K562 (cell line): ENCODE results near the gene RASSF3. TPM values are rescaled to one million over a fixed set of nuclear protein-coding genes. Genes with fewer than 3 reads are reported as not detected.
A peak's percentile ranks its signal among the peaks of the same experiment; 100 is the strongest.

ENCODE experiments used
- ATF3 ChIP-seq, 2 experiments: fragments of 450-650 bp in 1 of 2; sonication (generic) in 1 of 2; formaldehyde crosslinking in 1 of 2; IDR thresholded peaks in 1 of 2; conservative IDR thresholded peaks in 1 of 2; 2 replicates each; pipeline versions ENCODE4 v1.6.1 to v1.8.1; 2016 to 2023; ENCODE audit warnings: mild to moderate bottlenecking in 2 of 2, moderate library complexity in 2 of 2, inconsistent platforms in 1 of 2, missing genetic modification reagents in 1 of 2
- CBFA2T2 ChIP-seq: fragments of 450-650 bp; conservative IDR thresholded peaks from 2 replicates; pipeline ENCODE4 v1.6.1; 2017; ENCODE audit warnings: mild to moderate bottlenecking
- CEBPG ChIP-seq, 3 experiments: fragments of 200-800 bp in 1 of 3; sonication (Bioruptor generic) in 1 of 3; sonication (generic) in 1 of 3; formaldehyde crosslinking in 1 of 3; IDR thresholded peaks in 2 of 3; conservative IDR thresholded peaks in 1 of 3; 2 replicates each; pipeline versions ENCODE4 v1.6.1 to v1.8.0; 2016 to 2022; ENCODE audit warnings: missing compliant biosample characterization in 2 of 3, missing genetic modification characterization in 2 of 3, mild to moderate bottlenecking in 1 of 3, missing genetic modification reagents in 1 of 3
- FOSL1 ChIP-seq: fragments of 200-800 bp; sonication (Bioruptor generic); conservative IDR thresholded peaks from 2 replicates; pipeline ENCODE4 v1.6.1; 2016; ENCODE audit warnings: missing genetic modification characterization, missing compliant biosample characterization
- FUS ChIP-seq: fragments of 200-400 bp; formaldehyde crosslinking; optimal IDR thresholded peaks from 2 replicates; pipeline ENCODE3; 2017; ENCODE audit warnings: low read depth, low read length
- GTF2E2 ChIP-seq: fragments of 200-800 bp; sonication (Bioruptor generic); IDR thresholded peaks from 2 replicates; pipeline ENCODE4 v1.6.1; 2016; ENCODE audit warnings: missing genetic modification characterization, missing compliant biosample characterization
- ILF3 ChIP-seq: fragments of 450-650 bp; IDR thresholded peaks from 2 replicates; pipeline ENCODE4 v1.6.1; 2018; ENCODE audit warnings: antibody characterized with exemption, mild to moderate bottlenecking, moderate library complexity, borderline replicate concordance
- KLF6 ChIP-seq: fragments of 250-450 bp; sonication (Bioruptor Pico); IDR thresholded peaks from 2 replicates; pipeline ENCODE4 v1.4.0; 2020; ENCODE audit warnings: mild to moderate bottlenecking, moderate library complexity, borderline replicate concordance
- MAFF ChIP-seq: IDR thresholded peaks from 2 replicates; pipeline ENCODE4 v1.6.1; 2012; ENCODE audit warnings: low read length, improper control_type of control experiment
- MBD2 ChIP-seq: sonication (generic); IDR thresholded peaks from 2 replicates; pipeline ENCODE4 v1.6.1; 2016; ENCODE audit warnings: low read depth, borderline replicate concordance
- MCM7 ChIP-seq, 2 experiments: fragments of 450-650 bp; IDR thresholded peaks; 2 replicates each; pipeline ENCODE4 v1.6.1; 2016 to 2018
- MTF1 ChIP-seq: fragments of 250-450 bp; sonication (Bioruptor Pico); IDR thresholded peaks from 2 replicates; pipeline ENCODE4 v1.9.0; 2021; ENCODE audit warnings: moderate library complexity, mild to moderate bottlenecking, inconsistent platforms, borderline replicate concordance
- RFX1 ChIP-seq: fragments of 450-650 bp; IDR thresholded peaks from 2 replicates; pipeline ENCODE4 v1.6.1; 2016; ENCODE audit warnings: mild to moderate bottlenecking, moderate library complexity
- SIN3A ChIP-seq, 2 experiments: fragments of 150-350 bp in 1 of 2; IDR thresholded peaks; 2 replicates each; pipeline ENCODE4 v1.6.1; 2011 to 2016; ENCODE audit warnings: borderline replicate concordance in 2 of 2, low read depth in 2 of 2, low read length in 2 of 2, mild to moderate bottlenecking in 2 of 2, moderate library complexity in 2 of 2; ENCODE audit not compliant: control insufficient read depth in 1 of 2
- SMAD2 ChIP-seq: fragments of 150-350 bp; IDR thresholded peaks from 2 replicates; pipeline ENCODE4 v1.6.1; 2014; ENCODE audit warnings: low read depth, mild to moderate bottlenecking, low read length
- SMAD4 ChIP-seq: fragments of 250-450 bp; sonication (Bioruptor Pico); conservative IDR thresholded peaks from 2 replicates; pipeline ENCODE4 v1.8.0; 2021; ENCODE audit warnings: inconsistent platforms, mild to moderate bottlenecking, moderate library complexity
- SREBF1 ChIP-seq: fragments of 150-350 bp; IDR thresholded peaks from 2 replicates; pipeline ENCODE4 v1.6.1; 2014; ENCODE audit warnings: antibody characterized with exemption, low read depth, low read length, borderline replicate concordance
- SRSF1 ChIP-seq: fragments of 200-400 bp; formaldehyde crosslinking; IDR thresholded peaks from 2 replicates; pipeline ENCODE4 v1.6.1; 2017; ENCODE audit warnings: mild to moderate bottlenecking, low read depth, low read length, moderate library complexity
- TBP ChIP-seq: optimal IDR thresholded peaks from 2 replicates; pipeline ENCODE3; 2011; ENCODE audit warnings: low read depth, low read length, improper control_type of control experiment
- TEAD1 ChIP-seq, 2 experiments: fragments of 450-650 bp in 1 of 2; sonication (generic) in 1 of 2; formaldehyde crosslinking; IDR thresholded peaks; 2 replicates each; pipeline versions ENCODE4 v1.4.0 to v1.8.0; 2020 to 2022; ENCODE audit warnings: mild to moderate bottlenecking in 2 of 2, missing genetic modification reagents in 1 of 2
- ZNF583 ChIP-seq: fragments of 250-450 bp; sonication (Bioruptor Pico); IDR thresholded peaks from 2 replicates; pipeline ENCODE4 v1.4.0; 2020
- ZNF717 ChIP-seq: fragments of 250-450 bp; sonication (Bioruptor Pico); IDR thresholded peaks from 2 replicates; pipeline ENCODE4 v1.5.0; 2021
- polyA plus RNA-seq, 8 experiments: library from polyadenylated mRNA; depleted of rRNA in 4 of 8; stranded (reverse) in 5 of 8; unstranded in 3 of 8; fragments of >200 nt; fragmentation: Nextera tagmentation in 2 of 8; fragmentation: Illumina TruSeq in 1 of 8; extraction: Ambion mirVana in 2 of 8; extraction: Trizol in 1 of 8; gene quantifications; 2 replicates each; pipeline versions ENCODE4 v1.2.1 to v1.2.3, GENCODE V29; 2011 to 2014; ENCODE audit warnings: inconsistent platforms in 1 of 8, missing spikeins in 1 of 8
- total RNA-seq, 7 experiments: library from RNA; depleted of rRNA in 6 of 7; stranded (reverse); fragments of >200 nt in 6 of 7; fragmentation: Illumina TruSeq in 2 of 7; extraction: Trizol in 2 of 7; gene quantifications; 2 replicates each; pipeline versions ENCODE4 v1.2.1 to v1.2.3, GENCODE V29; 2011 to 2021; ENCODE audit warnings: low replicate concordance in 1 of 7
- TF ChIP-seq, protein P1 (sequence below): fragments of 250-450 bp; sonication (Bioruptor Pico); IDR thresholded peaks from 2 replicates; pipeline ENCODE4 v1.5.0; 2020; ENCODE audit warnings: mild to moderate bottlenecking, borderline replicate concordance
- TF ChIP-seq, protein P2 (sequence below): sonication (generic); formaldehyde crosslinking; IDR thresholded peaks from 2 replicates; pipeline ENCODE4 v1.8.0; 2022; ENCODE audit warnings: missing genetic modification reagents, mild to moderate bottlenecking, borderline replicate concordance
- TF ChIP-seq, protein P3 (sequence below): sonication (generic); formaldehyde crosslinking; IDR thresholded peaks from 2 replicates; pipeline ENCODE4 v1.9.0; 2022; ENCODE audit warnings: mild to moderate bottlenecking, missing genetic modification reagents

RASSF3 gene
- total and polyA plus RNA-seq, 9 of the 15 experiments (the other 6 are each of a cell fraction or from before 2014, with no cell fraction given), result 3.7 to 39.2 (median 20.2) TPM

DNA sequence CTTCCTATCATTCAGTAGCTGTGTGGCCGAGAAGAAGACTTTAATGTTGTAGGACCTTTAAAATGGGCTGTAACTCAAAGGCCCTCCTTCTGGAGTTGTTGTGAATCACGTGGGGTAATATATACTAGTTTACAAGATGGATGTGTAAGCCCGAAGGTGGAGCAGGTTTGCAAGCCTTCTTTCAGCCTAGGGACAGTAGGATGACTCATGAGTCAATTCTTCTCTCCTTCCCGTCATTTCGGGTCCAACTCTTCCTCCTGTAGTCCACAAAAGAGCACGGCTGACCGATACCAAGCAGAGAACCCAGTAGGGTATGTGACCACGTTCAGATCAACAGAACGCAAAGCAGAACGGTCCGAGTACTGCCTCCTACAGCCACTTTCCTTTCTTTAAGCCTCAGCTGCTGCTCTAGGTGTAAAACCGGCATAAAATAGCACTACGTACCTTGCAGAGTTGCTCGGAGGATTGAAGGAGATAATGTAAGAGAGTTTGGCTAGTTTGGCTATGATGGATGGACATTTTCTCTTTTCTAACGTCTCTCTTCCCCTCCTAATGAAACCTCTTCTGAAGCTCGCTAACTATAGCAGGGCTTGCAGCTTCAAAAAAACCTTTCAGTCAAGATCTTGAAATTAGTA lies 1.3 kb upstream of the RASSF3 start (continued):
- TF ChIP-seq, protein P1, sequence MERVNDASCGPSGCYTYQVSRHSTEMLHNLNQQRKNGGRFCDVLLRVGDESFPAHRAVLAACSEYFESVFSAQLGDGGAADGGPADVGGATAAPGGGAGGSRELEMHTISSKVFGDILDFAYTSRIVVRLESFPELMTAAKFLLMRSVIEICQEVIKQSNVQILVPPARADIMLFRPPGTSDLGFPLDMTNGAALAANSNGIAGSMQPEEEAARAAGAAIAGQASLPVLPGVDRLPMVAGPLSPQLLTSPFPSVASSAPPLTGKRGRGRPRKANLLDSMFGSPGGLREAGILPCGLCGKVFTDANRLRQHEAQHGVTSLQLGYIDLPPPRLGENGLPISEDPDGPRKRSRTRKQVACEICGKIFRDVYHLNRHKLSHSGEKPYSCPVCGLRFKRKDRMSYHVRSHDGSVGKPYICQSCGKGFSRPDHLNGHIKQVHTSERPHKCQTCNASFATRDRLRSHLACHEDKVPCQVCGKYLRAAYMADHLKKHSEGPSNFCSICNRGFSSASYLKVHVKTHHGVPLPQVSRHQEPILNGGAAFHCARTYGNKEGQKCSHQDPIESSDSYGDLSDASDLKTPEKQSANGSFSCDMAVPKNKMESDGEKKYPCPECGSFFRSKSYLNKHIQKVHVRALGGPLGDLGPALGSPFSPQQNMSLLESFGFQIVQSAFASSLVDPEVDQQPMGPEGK (CRISPR knock-in tag), result no peak
- TF ChIP-seq SMAD2, result no peak
- no peak for TF ChIP-seq SIN3A (IDR thresholded peaks at IDR 0.05; ENCODE audit: borderline replicate concordance in 2 of 2, control insufficient read depth in 1 of 2, low read depth in 2 of 2, low read length in 2 of 2)
- TF ChIP-seq RFX1, result no peak
- no peak for TF ChIP-seq SRSF1
- TF ChIP-seq FOSL1, result peak; percentile 73; the same call in 1 of the 2 replicates
- TF ChIP-seq MTF1 (CRISPR knock-in tag), result no peak
- no peak for TF ChIP-seq SMAD4 (CRISPR knock-in tag)
- TF ChIP-seq ZNF717, result no peak
- TF ChIP-seq KLF6 (CRISPR knock-in tag), result no peak
- peak; percentile 61 for TF ChIP-seq TBP
- no peak for TF ChIP-seq CEBPG (CRISPR knock-in tag; IDR thresholded peaks at IDR 0.05)
- no peak for TF ChIP-seq CEBPG (tag; conservative IDR thresholded peaks at IDR 0.05 in 1 of 2, IDR thresholded peaks at IDR 0.05 in 1 of 2)
- TF ChIP-seq GTF2E2 (tag), result peak; percentile 52; the same call in 1 of the 2 replicates
- TF ChIP-seq ILF3, result no peak
- no peak for TF ChIP-seq MBD2
- no peak for TF ChIP-seq MCM7 (IDR thresholded peaks at IDR 0.05)
- peak; percentile 91 for TF ChIP-seq ATF3 (IDR thresholded peaks at IDR 0.05)
- TF ChIP-seq ATF3 (CRISPR knock-in tag; conservative IDR thresholded peaks at IDR 0.05), result no peak
- TF ChIP-seq, protein P2, sequence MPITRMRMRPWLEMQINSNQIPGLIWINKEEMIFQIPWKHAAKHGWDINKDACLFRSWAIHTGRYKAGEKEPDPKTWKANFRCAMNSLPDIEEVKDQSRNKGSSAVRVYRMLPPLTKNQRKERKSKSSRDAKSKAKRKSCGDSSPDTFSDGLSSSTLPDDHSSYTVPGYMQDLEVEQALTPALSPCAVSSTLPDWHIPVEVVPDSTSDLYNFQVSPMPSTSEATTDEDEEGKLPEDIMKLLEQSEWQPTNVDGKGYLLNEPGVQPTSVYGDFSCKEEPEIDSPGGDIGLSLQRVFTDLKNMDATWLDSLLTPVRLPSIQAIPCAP, result no peak
- no peak for TF ChIP-seq FUS
- no peak for TF ChIP-seq SREBF1
- no peak for TF ChIP-seq TEAD1 (CRISPR knock-in tag; IDR thresholded peaks at IDR 0.05)
- 0 out of 2 replicates have a peak, but pooled peaks have one; percentile 11 for TF ChIP-seq CBFA2T2
- TF ChIP-seq ZNF583 (CRISPR knock-in tag), result no peak
- no peak for TF ChIP-seq MAFF
- TF ChIP-seq, protein P3, sequence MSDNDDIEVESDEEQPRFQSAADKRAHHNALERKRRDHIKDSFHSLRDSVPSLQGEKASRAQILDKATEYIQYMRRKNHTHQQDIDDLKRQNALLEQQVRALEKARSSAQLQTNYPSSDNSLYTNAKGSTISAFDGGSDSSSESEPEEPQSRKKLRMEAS, result no peak
